K562 (cell line): Measurements from ENCODE around the gene WDCP. TPM values are rescaled to one million over a fixed set of nuclear protein-coding genes. Genes with fewer than 3 reads are reported as not detected.
A peak's percentile ranks its signal among the peaks of the same experiment; 100 is the strongest.

Experiments
- ATAC-seq: fragments of 200-7000 bp; cut with Tn5 transposase; 3 replicates; pipeline ENCODE4 v1.9.1; 2020; ENCODE audit warnings: moderate library complexity
- BruUV-seq: library from RNA; stranded (reverse); fragments of 400-500 nt; replicated peaks from 2 replicates; lab custom pipeline; 2021; lab: Mats Ljungman, UMichigan
- CTCF ChIA-PET: fragments of 300-600 bp; formaldehyde crosslinking; extraction: SDS; loops from one replicate; lab custom pipeline; 2021; ENCODE audit warnings: low intra/inter-chr PET ratio; lab: Yijun Ruan, JAX
- POLR2A ChIA-PET: fragments of 300-600, 350-650 bp; sonication (Branson Sonifier 250); formaldehyde crosslinking; extraction: SDS; loops from one replicate; lab custom pipeline; 2021; ENCODE audit warnings: antibody characterized with exemption, inconsistent platforms; lab: Yijun Ruan, JAX
- DNase-seq, 4 experiments: peaks; one replicate each; pipeline versions ENCODE4 v3.0.0 to v3.0.0-alpha.2; 2011 to 2018; ENCODE audit warnings: low spot score in 3 of 4, mixed read lengths in 3 of 4; ENCODE audit errors: extremely low read depth in 1 of 4
- FAIRE-seq: peaks from 2 replicates; lab custom pipeline; 2011; peaks lifted over from hg19 to GRCh38; lab: Jason Lieb, UNC
- H2AFZ ChIP-seq: 2 replicates; pipeline ENCODE4 v1.6.0; 2011; ENCODE audit warnings: low read depth, low read length, control low read depth, inconsistent platforms
- H3K27ac ChIP-seq: fragments of 200-600 bp; 3 replicates; pipeline ENCODE4 v1.8.0; 2011; ENCODE audit warnings: low read depth, mild to moderate bottlenecking, control low read depth, inconsistent platforms, low read length, moderate library complexity, mixed read lengths; ENCODE audit errors: extremely low read depth
- H3K27me3 ChIP-seq, 2 experiments: fragments of 300-600 bp in 1 of 2; 2 replicates in 1 of 2; 3 replicates in 1 of 2; pipeline versions ENCODE4 v1.6.0 to v1.8.0; 2011; ENCODE audit warnings: inconsistent platforms in 2 of 2, low read length in 2 of 2, mild to moderate bottlenecking in 1 of 2, mixed read lengths in 1 of 2, moderate library complexity in 1 of 2; ENCODE audit not compliant: control insufficient read depth in 2 of 2, insufficient read depth in 2 of 2
- H3K36me3 ChIP-seq: fragments of 300-600 bp; 3 replicates; pipeline ENCODE4 v1.8.0; 2011; ENCODE audit warnings: mild to moderate bottlenecking, low read length, inconsistent platforms; ENCODE audit not compliant: control insufficient read depth, insufficient read depth
- H3K4me1 ChIP-seq, 2 experiments: fragments of 200-600 bp in 1 of 2; replicated peaks in 1 of 2; 2 replicates in 1 of 2; 3 replicates in 1 of 2; pipeline versions ENCODE4 v1.5.1 to v1.8.0; 2011; ENCODE audit warnings: inconsistent platforms in 2 of 2, low read length in 2 of 2, mild to moderate bottlenecking in 1 of 2, mixed read lengths in 1 of 2, moderate library complexity in 1 of 2; ENCODE audit not compliant: control insufficient read depth in 2 of 2, insufficient read depth in 2 of 2
- H3K4me2 ChIP-seq: 2 replicates; pipeline ENCODE4 v1.6.1; 2011; ENCODE audit warnings: low read length, control low read depth, inconsistent platforms, mixed read lengths; ENCODE audit not compliant: insufficient read depth
- H3K4me3 ChIP-seq: fragments of 200-600 bp; sonication (generic), shearing (Covaris generic); 2 replicates; pipeline ENCODE4 v1.5.1; 2016; ENCODE audit warnings: control low read depth, inconsistent platforms
- H3K79me2 ChIP-seq: fragments of 200-600 bp; 3 replicates; pipeline ENCODE4 v1.8.0; 2011; ENCODE audit warnings: low read length, inconsistent platforms; ENCODE audit not compliant: control insufficient read depth, insufficient read depth
- H3K9ac ChIP-seq, 2 experiments: 2 replicates each; pipeline versions ENCODE4 v1.6.0 to v1.6.1; 2011; ENCODE audit warnings: low read depth in 2 of 2, low read length in 2 of 2, control low read depth in 1 of 2, inconsistent platforms in 1 of 2, mild to moderate bottlenecking in 1 of 2, mixed read lengths in 1 of 2; ENCODE audit not compliant: insufficient read depth in 1 of 2
- H3K9me1 ChIP-seq: one replicate; pipeline ENCODE4 v1.6.0; 2011; ENCODE audit warnings: inconsistent platforms, mild to moderate bottlenecking, low read length, moderate library complexity; ENCODE audit not compliant: control insufficient read depth, insufficient read depth
- H3K9me3 ChIP-seq: replicated peaks from 2 replicates; pipeline ENCODE4 v1.5.1; 2011; ENCODE audit warnings: low read depth, low read length, inconsistent platforms; ENCODE audit not compliant: control insufficient read depth, insufficient read depth
- H4K20me1 ChIP-seq: replicated peaks from 2 replicates; pipeline ENCODE4 v1.6.1; 2011; ENCODE audit warnings: low read length, inconsistent platforms, mixed read lengths; ENCODE audit not compliant: control insufficient read depth, insufficient read depth
- CBX1 ChIP-seq: sonication (generic); IDR thresholded peaks from 2 replicates; pipeline ENCODE4 v1.6.1; 2016; ENCODE audit warnings: antibody characterized with exemption, low read depth, mild to moderate bottlenecking
- ETS2 ChIP-seq: IDR thresholded peaks from 2 replicates; pipeline ENCODE4 v1.6.1; 2016; ENCODE audit warnings: borderline replicate concordance, missing genetic modification characterization, mild to moderate bottlenecking, moderate library complexity, missing compliant biosample characterization; ENCODE audit not compliant: poor library complexity, severe bottlenecking
- HDAC2 ChIP-seq: fragments of 450-650 bp; IDR thresholded peaks from 2 replicates; pipeline ENCODE4 v1.6.1; 2016; ENCODE audit warnings: mild to moderate bottlenecking
- MAZ ChIP-seq, 2 experiments: fragments of 450-650 bp in 1 of 2; sonication (generic) in 1 of 2; formaldehyde crosslinking; IDR thresholded peaks in 1 of 2; conservative IDR thresholded peaks in 1 of 2; 2 replicates each; pipeline versions ENCODE4 v1.4.0 to v1.5.0; 2020; ENCODE audit warnings: mild to moderate bottlenecking in 1 of 2, missing genetic modification reagents in 1 of 2
- MYNN ChIP-seq, 2 experiments: sonication (generic); formaldehyde crosslinking in 1 of 2; IDR thresholded peaks; 2 replicates each; pipeline versions ENCODE4 v1.5.0 to v1.6.1; 2016 to 2020; ENCODE audit warnings: antibody characterized with exemption in 1 of 2, missing genetic modification reagents in 1 of 2
- NFIC ChIP-seq: fragments of 450-650 bp; IDR thresholded peaks from 2 replicates; pipeline ENCODE4 v1.6.1; 2017; ENCODE audit warnings: mild to moderate bottlenecking, inconsistent platforms
- POLR2G ChIP-seq: fragments of 200-400 bp; formaldehyde crosslinking; IDR thresholded peaks from 2 replicates; pipeline ENCODE4 v1.6.1; 2017; ENCODE audit warnings: low read depth, mild to moderate bottlenecking, antibody characterized with exemption, low read length, moderate library complexity
- RFX1 ChIP-seq: fragments of 450-650 bp; IDR thresholded peaks from 2 replicates; pipeline ENCODE4 v1.6.1; 2016; ENCODE audit warnings: mild to moderate bottlenecking, moderate library complexity
- XRCC5 ChIP-seq: fragments of 200-400 bp; formaldehyde crosslinking; IDR thresholded peaks from 2 replicates; pipeline ENCODE4 v1.6.1; 2017; ENCODE audit warnings: low read depth, mild to moderate bottlenecking, low read length
- WGBS: fragments of 100-300 bp; shearing (Covaris generic); methylation state at CpG from one replicate; pipeline ENCODE4 v1.1.6; 2016; ENCODE audit warnings: low coverage, mixed read lengths; ENCODE audit not compliant: insufficient coverage; ENCODE audit errors: missing lambda C conversion rate; 5-methylcytosine and 5-hydroxymethylcytosine counted together
- in situ Hi-C: fragments of 300-500 bp; cut with MboI; formaldehyde crosslinking; loops from 4 replicates; pipeline ENCODE4 v1.15.0; 2018; ENCODE audit warnings: inconsistent platforms, mixed read lengths
- intact Hi-C: fragments of 100-400 bp; cut with micrococcal nuclease; formaldehyde crosslinking; loops from 2 replicates; pipeline ENCODE4 v1.14.2; 2022
- polyA plus RNA-seq, 8 experiments: library from polyadenylated mRNA; depleted of rRNA in 4 of 8; stranded (reverse) in 5 of 8; unstranded in 3 of 8; fragments of >200 nt; fragmentation: Nextera tagmentation in 2 of 8; fragmentation: Illumina TruSeq in 1 of 8; extraction: Ambion mirVana in 2 of 8; extraction: Trizol in 1 of 8; gene quantifications; 2 replicates each; pipeline versions ENCODE4 v1.2.1 to v1.2.3, GENCODE V29; 2011 to 2014; ENCODE audit warnings: inconsistent platforms in 1 of 8, missing spikeins in 1 of 8
- total RNA-seq, 7 experiments: library from RNA; depleted of rRNA in 6 of 7; stranded (reverse); fragments of >200 nt in 6 of 7; fragmentation: Illumina TruSeq in 2 of 7; extraction: Trizol in 2 of 7; gene quantifications; 2 replicates each; pipeline versions ENCODE4 v1.2.1 to v1.2.3, GENCODE V29; 2011 to 2021; ENCODE audit warnings: low replicate concordance in 1 of 7

WDCP gene
- total and polyA plus RNA-seq, 9 of the 15 experiments (the other 6 are each of a cell fraction or from before 2014, with no cell fraction given) = 10.1 to 41.4 (median 21.8) TPM

DNA sequence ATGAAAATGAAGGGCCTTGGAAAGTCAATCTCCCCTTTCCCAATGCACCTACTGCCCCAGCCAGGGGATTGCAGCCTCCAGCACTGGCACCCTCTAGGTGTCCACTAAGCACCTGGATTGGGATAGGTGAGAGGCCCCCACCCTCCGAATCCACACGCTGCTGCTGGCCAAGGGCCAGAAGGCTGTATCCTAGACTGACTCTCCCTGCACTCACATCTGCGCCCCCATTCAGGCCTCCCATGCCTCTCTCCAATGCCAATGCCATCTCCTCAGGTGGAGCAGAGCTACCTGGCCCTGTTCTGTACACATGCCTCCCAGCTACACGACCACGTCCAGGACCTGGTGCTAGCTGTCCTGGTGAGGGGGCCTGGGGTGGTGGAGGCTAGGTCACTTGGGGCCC, 27.5 kb downstream of the WDCP start:
- Histone ChIP-seq H2AFZ (no peak overlapping the region), H3K36me3 (peaks cover 29% of the 10 kb centered on the region), H3K4me2 (no peak overlapping the region), H3K9me1 (peaks cover 3% of the 10 kb centered on the region), H3K9ac (no peak overlapping the region), H3K9me3 (no peaks in the 10 kb centered on the region), H4K20me1 (peaks cover 14% of the 10 kb centered on the region), H3K27me3 (no peaks in the 10 kb centered on the region), H3K4me1 (peaks cover 9 to 43% of the 10 kb centered on the region in 2 experiments; a peak in 4 of 5 replicates), H3K79me2 (no peaks in the 10 kb centered on the region), H3K4me3 (no peak overlapping the region), H3K27ac (no peak overlapping the region)
- intact Hi-C loops (loop anchor here (5.0 to 10.0 kb wide), 2 partner anchors 43 to 195 kb away; no protein-coding TSS in a partner anchor), in situ Hi-C loops (no loop called here)
- ChIA-PET POLR2A (interaction anchor here (1.4 kb wide), 1 partner anchor 10 kb away, joined by 3 read pairs; the partner anchor contains the start of gene MFSD2B), CTCF (no interaction called here)
- no TSS peak for BruUV-seq
- no peak for ATAC-seq
- 79% methylated on average over 5 of the region's 5 CpGs for WGBS
- FAIRE-seq = no peak
- no peak for DNase-seq
- TF ChIP-seq ETS2 = no peak
- TF ChIP-seq HDAC2 = no peak
- 0 out of 2 replicates have a peak, but pooled peaks have one; percentile 20 for TF ChIP-seq MYNN (IDR thresholded peaks at IDR 0.05)
- no peak for TF ChIP-seq MYNN (CRISPR knock-in tag; IDR thresholded peaks at IDR 0.05)
- TF ChIP-seq MAZ (CRISPR knock-in tag; conservative IDR thresholded peaks at IDR 0.05 in 1 of 2, IDR thresholded peaks at IDR 0.05 in 1 of 2) = no peak
- TF ChIP-seq XRCC5 = no peak
- TF ChIP-seq NFIC = peak; percentile 50
- peak; percentile 40; the same call in 1 of the 2 replicates for TF ChIP-seq POLR2G
- no peak for TF ChIP-seq RFX1
- no peak for TF ChIP-seq CBX1
